GM23338 (cell line): ENCODE data around the gene SEMA4D. TPM values are rescaled to one million over a fixed set of nuclear protein-coding genes. Genes with fewer than 3 reads are reported as not detected.

ENCODE experiments used
- ATAC-seq: fragments of 200-7000 bp; cut with Tn5 transposase; 3 replicates; pipeline ENCODE4 v1.9.1; 2020
- DNase-seq: peaks from one replicate; pipeline ENCODE4 v3.0.0-alpha.2; 2015; ENCODE audit warnings: low spot score
- H2AFZ ChIP-seq: fragments of 200-600 bp; sonication (generic); 2 replicates; pipeline ENCODE4 v1.8.0; 2016; ENCODE audit warnings: antibody characterized with exemption, mild to moderate bottlenecking, moderate library complexity
- H3F3A ChIP-seq: fragments of 200-600 bp; sonication (generic); replicated peaks from 2 replicates; pipeline ENCODE4 v1.8.0; 2017; ENCODE audit warnings: antibody characterized with exemption, mixed run types, low read depth
- H3K27ac ChIP-seq: fragments of 200-600 bp; sonication (generic); 2 replicates; pipeline ENCODE4 v1.6.1; 2016; ENCODE audit warnings: low read depth
- H3K27me3 ChIP-seq: fragments of 200-600 bp; sonication (generic); 2 replicates; pipeline ENCODE4 v1.8.0; 2016; ENCODE audit warnings: mild to moderate bottlenecking, mixed run types, moderate library complexity; ENCODE audit not compliant: insufficient read depth
- H3K36me3 ChIP-seq: fragments of 200-600 bp; sonication (generic); 2 replicates; pipeline ENCODE4 v1.8.0; 2016; ENCODE audit warnings: mild to moderate bottlenecking; ENCODE audit not compliant: insufficient read depth
- H3K4me1 ChIP-seq: fragments of 200-600 bp; sonication (generic); 2 replicates; pipeline ENCODE4 v1.8.0; 2016; ENCODE audit warnings: mild to moderate bottlenecking, moderate library complexity; ENCODE audit not compliant: insufficient read depth
- H3K4me2 ChIP-seq: fragments of 200-600 bp; sonication (generic); 2 replicates; pipeline ENCODE4 v1.7.1; 2017; ENCODE audit warnings: mixed run types
- H3K4me3 ChIP-seq: fragments of 200-600 bp; sonication (generic); 2 replicates; pipeline ENCODE4 v1.6.1; 2016; ENCODE audit warnings: mixed run types
- H3K79me2 ChIP-seq: fragments of 200-600 bp; sonication (generic); replicated peaks from 2 replicates; pipeline ENCODE4 v1.8.0; 2017; ENCODE audit warnings: mild to moderate bottlenecking; ENCODE audit not compliant: insufficient read depth
- H3K9me2 ChIP-seq: fragments of 200-600 bp; sonication (generic); 2 replicates; pipeline ENCODE4 v1.8.0; 2017; ENCODE audit not compliant: insufficient read depth
- H4K20me1 ChIP-seq: fragments of 200-600 bp; sonication (generic); replicated peaks from 2 replicates; pipeline ENCODE4 v1.8.0; 2017; ENCODE audit warnings: mild to moderate bottlenecking; ENCODE audit not compliant: insufficient read depth
- H3K27ac Mint-ChIP-seq: 2 replicates; pipeline ENCODE4 v1.8.0; 2020; ENCODE audit warnings: inconsistent platforms, mild to moderate bottlenecking, moderate library complexity, mixed read lengths
- H3K27me3 Mint-ChIP-seq: 3 replicates; pipeline ENCODE4 v1.8.0; 2022; ENCODE audit warnings: low read depth, mild to moderate bottlenecking, moderate library complexity, mixed read lengths, inconsistent platforms; ENCODE audit not compliant: insufficient read depth, poor library complexity
- H3K36me3 Mint-ChIP-seq: 3 replicates; pipeline ENCODE4 v1.8.0; 2021; ENCODE audit warnings: low read depth, mild to moderate bottlenecking, inconsistent platforms, moderate library complexity, mixed read lengths
- H3K4me1 Mint-ChIP-seq: 3 replicates; pipeline ENCODE4 v1.8.0; 2020; ENCODE audit warnings: mild to moderate bottlenecking, inconsistent platforms, mixed read lengths
- H3K4me3 Mint-ChIP-seq: 3 replicates; pipeline ENCODE4 v1.8.0; 2021; ENCODE audit warnings: moderate library complexity, mild to moderate bottlenecking, inconsistent platforms, mixed read lengths
- H3K9me3 Mint-ChIP-seq: 3 replicates; pipeline ENCODE4 v1.8.0; 2020; ENCODE audit warnings: moderate library complexity, mild to moderate bottlenecking, inconsistent platforms, mixed read lengths
- CREB1 ChIP-seq: fragments of 250-450 bp; sonication (Bioruptor Pico); IDR thresholded peaks from 2 replicates; pipeline ENCODE4 v1.5.0; 2020; ENCODE audit warnings: low read depth, mild to moderate bottlenecking, moderate library complexity
- EZH2 ChIP-seq: fragments of 200-600 bp; sonication (generic); IDR thresholded peaks from one replicate; pipeline ENCODE4 v1.8.0; 2017; ENCODE audit warnings: antibody characterized with exemption, mild to moderate bottlenecking, low read depth; ENCODE audit not compliant: unreplicated experiment
- EZH2phosphoT487 ChIP-seq: fragments of 200-600 bp; sonication (generic); IDR thresholded peaks from one replicate; pipeline ENCODE4 v1.8.1; 2018; ENCODE audit warnings: antibody characterized with exemption; ENCODE audit not compliant: unreplicated experiment
- NANOG ChIP-seq: IDR thresholded peaks from 2 replicates; pipeline ENCODE4 v1.6.1; 2016; ENCODE audit warnings: antibody characterized with exemption, borderline replicate concordance
- STAT1 ChIP-seq: IDR thresholded peaks from one replicate; pipeline ENCODE4 v1.6.1; 2016; ENCODE audit warnings: antibody characterized with exemption; ENCODE audit not compliant: unreplicated experiment
- ZNF331 ChIP-seq: fragments of 250-450 bp; sonication (Bioruptor Pico); IDR thresholded peaks from 2 replicates; pipeline ENCODE4 v1.5.0; 2020; ENCODE audit warnings: low read depth, mild to moderate bottlenecking, moderate library complexity
- polyA plus RNA-seq: library from polyadenylated mRNA; unstranded; fragments of >200 nt; fragmentation: Nextera tagmentation; extraction: Ambion mirVana; gene quantifications from 2 replicates; pipeline ENCODE4 v1.2.1, GENCODE V29; 2016
- total RNA-seq: library from RNA; depleted of rRNA; stranded (reverse); fragments of >200 nt; shearing (Covaris generic); gene quantifications from 2 replicates; pipeline ENCODE4 v1.2.3, GENCODE V29; 2014
- TF ChIP-seq, protein P1 (sequence below): IDR thresholded peaks from one replicate; pipeline ENCODE4 v1.6.1; 2018; ENCODE audit warnings: antibody characterized with exemption; ENCODE audit not compliant: unreplicated experiment
- TF ChIP-seq, protein P2 (sequence below): IDR thresholded peaks from 2 replicates; pipeline ENCODE4 v1.6.1; 2016; ENCODE audit warnings: antibody characterized with exemption
- TF ChIP-seq, protein P3 (sequence below): fragments of 250-450 bp; sonication (Bioruptor Pico); IDR thresholded peaks from 2 replicates; pipeline ENCODE4 v1.5.0; 2020; ENCODE audit warnings: mild to moderate bottlenecking, moderate library complexity

The SEMA4D gene
- total and polyA plus RNA-seq, 2 experiments from 2014 or later = 19.3 to 63.0 TPM

DNA sequence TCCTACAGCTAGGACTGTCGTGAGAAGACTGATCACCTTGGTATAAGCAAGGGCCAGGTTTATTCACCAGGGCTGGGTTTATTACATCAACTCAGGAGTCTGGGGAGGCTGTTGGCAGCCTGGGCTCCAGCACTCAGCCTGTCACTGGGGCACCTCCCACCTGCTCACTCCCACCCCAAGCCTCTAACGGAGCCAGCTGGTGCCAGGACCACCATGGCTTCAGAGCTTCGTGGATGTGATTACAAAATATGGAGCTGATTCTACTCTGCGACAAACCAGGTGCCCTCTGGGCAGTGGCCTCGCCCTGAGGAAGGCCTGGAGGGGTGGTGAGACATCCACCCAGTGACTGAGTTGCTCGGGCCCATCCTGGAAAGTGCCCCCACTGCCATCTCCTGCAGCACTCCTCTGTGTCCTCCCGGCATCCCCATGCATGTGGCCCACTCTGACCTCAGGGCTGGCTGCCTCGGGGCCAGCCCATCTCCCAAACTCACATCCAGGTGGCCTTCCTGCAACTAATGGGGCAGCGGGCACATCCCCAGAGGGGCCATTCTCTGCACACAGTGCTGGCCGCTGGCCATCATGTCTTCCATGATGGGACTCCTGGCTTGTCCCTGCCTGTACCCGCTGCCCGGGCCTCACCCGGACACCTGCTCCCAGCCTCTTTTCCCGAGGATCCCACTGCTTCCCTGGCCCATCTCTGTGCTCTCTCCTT, 130.0 kb downstream of the SEMA4D start:
- TF ChIP-seq CREB1 (CRISPR knock-in tag) (no peak), EZH2phosphoT487 (no peak), EZH2 (no peak), NANOG (no peak), ZNF331 (CRISPR knock-in tag) (no peak), STAT1 (no peak)
- TF ChIP-seq, protein P1, sequence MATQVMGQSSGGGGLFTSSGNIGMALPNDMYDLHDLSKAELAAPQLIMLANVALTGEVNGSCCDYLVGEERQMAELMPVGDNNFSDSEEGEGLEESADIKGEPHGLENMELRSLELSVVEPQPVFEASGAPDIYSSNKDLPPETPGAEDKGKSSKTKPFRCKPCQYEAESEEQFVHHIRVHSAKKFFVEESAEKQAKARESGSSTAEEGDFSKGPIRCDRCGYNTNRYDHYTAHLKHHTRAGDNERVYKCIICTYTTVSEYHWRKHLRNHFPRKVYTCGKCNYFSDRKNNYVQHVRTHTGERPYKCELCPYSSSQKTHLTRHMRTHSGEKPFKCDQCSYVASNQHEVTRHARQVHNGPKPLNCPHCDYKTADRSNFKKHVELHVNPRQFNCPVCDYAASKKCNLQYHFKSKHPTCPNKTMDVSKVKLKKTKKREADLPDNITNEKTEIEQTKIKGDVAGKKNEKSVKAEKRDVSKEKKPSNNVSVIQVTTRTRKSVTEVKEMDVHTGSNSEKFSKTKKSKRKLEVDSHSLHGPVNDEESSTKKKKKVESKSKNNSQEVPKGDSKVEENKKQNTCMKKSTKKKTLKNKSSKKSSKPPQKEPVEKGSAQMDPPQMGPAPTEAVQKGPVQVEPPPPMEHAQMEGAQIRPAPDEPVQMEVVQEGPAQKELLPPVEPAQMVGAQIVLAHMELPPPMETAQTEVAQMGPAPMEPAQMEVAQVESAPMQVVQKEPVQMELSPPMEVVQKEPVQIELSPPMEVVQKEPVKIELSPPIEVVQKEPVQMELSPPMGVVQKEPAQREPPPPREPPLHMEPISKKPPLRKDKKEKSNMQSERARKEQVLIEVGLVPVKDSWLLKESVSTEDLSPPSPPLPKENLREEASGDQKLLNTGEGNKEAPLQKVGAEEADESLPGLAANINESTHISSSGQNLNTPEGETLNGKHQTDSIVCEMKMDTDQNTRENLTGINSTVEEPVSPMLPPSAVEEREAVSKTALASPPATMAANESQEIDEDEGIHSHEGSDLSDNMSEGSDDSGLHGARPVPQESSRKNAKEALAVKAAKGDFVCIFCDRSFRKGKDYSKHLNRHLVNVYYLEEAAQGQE = no peak
- TF ChIP-seq, protein P2, sequence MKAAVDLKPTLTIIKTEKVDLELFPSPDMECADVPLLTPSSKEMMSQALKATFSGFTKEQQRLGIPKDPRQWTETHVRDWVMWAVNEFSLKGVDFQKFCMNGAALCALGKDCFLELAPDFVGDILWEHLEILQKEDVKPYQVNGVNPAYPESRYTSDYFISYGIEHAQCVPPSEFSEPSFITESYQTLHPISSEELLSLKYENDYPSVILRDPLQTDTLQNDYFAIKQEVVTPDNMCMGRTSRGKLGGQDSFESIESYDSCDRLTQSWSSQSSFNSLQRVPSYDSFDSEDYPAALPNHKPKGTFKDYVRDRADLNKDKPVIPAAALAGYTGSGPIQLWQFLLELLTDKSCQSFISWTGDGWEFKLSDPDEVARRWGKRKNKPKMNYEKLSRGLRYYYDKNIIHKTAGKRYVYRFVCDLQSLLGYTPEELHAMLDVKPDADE = no peak
- H4K20me1 ChIP-seq = no peaks in the 10 kb centered on the region
- no peak overlapping the region for H3K4me3 ChIP-seq
- no peaks in the 10 kb centered on the region for H3K27me3 ChIP-seq
- no peaks in the 10 kb centered on the region for H3K79me2 ChIP-seq
- H3K27ac Mint-ChIP-seq = no peak overlapping the region
- no peak overlapping the region for H3K4me2 ChIP-seq
- no peaks in the 10 kb centered on the region for H3K4me1 ChIP-seq
- H3F3A ChIP-seq = no peaks in the 10 kb centered on the region
- no peaks in the 10 kb centered on the region for H3K36me3 Mint-ChIP-seq
- H3K4me3 Mint-ChIP-seq = no peak overlapping the region
- H3K36me3 ChIP-seq = no peaks in the 10 kb centered on the region; the same call in 1 of the 2 replicates
- H3K27ac ChIP-seq = no peak overlapping the region
- peaks cover 2% of the 10 kb centered on the region for H3K27me3 Mint-ChIP-seq
- DNase-seq = no peak
- no peaks in the 10 kb centered on the region for H3K4me1 Mint-ChIP-seq
- no peak for ATAC-seq
- no peaks in the 10 kb centered on the region for H3K9me3 Mint-ChIP-seq
- H2AFZ ChIP-seq = no peak overlapping the region
- no peaks in the 10 kb centered on the region for H3K9me2 ChIP-seq

DNA sequence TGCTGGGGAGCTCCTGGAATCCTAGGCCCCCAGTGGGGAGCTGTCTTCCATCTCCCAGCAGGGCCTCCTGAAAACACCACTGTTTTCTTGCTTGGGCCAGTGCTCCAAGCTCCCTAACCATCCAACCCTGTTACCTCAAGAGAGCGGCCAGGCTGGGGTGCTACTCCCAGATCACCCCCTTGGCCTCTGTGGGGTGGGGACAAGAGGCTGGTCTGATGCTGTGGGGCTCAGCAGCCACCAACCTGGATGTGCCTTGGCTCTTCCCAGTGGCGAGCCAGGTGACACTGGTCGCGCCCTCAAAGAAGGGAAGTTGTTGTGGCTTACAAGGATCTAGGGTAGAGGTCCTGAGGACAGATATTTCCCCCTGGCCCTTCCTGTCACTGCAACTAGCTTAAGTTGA, 130.6 kb downstream of the SEMA4D start:
- no peaks in the 10 kb centered on the region for H3F3A ChIP-seq
- Mint-ChIP-seq H3K36me3 (peaks cover 1% of the 10 kb centered on the region; the same call in 2 of the 3 replicates), H3K4me3 (no peak overlapping the region), H3K4me1 (no peaks in the 10 kb centered on the region), H3K9me3 (no peaks in the 10 kb centered on the region), H3K27me3 (peaks cover 2% of the 10 kb centered on the region), H3K27ac (no peak overlapping the region)
- H4K20me1 ChIP-seq = no peaks in the 10 kb centered on the region
- no peaks in the 10 kb centered on the region for H3K27me3 ChIP-seq
- no peak for DNase-seq
- no peak overlapping the region for H3K4me3 ChIP-seq
- H2AFZ ChIP-seq = no peak overlapping the region
- no peaks in the 10 kb centered on the region; the same call in 1 of the 2 replicates for H3K36me3 ChIP-seq
- H3K27ac ChIP-seq = no peak overlapping the region
- no peaks in the 10 kb centered on the region for H3K79me2 ChIP-seq
- no peak overlapping the region for H3K4me2 ChIP-seq
- H3K9me2 ChIP-seq = no peaks in the 10 kb centered on the region
- ATAC-seq = no peak
- no peaks in the 10 kb centered on the region for H3K4me1 ChIP-seq
- TF ChIP-seq NANOG (no peak), CREB1 (CRISPR knock-in tag) (no peak), EZH2 (no peak)
- TF ChIP-seq, protein P3, sequence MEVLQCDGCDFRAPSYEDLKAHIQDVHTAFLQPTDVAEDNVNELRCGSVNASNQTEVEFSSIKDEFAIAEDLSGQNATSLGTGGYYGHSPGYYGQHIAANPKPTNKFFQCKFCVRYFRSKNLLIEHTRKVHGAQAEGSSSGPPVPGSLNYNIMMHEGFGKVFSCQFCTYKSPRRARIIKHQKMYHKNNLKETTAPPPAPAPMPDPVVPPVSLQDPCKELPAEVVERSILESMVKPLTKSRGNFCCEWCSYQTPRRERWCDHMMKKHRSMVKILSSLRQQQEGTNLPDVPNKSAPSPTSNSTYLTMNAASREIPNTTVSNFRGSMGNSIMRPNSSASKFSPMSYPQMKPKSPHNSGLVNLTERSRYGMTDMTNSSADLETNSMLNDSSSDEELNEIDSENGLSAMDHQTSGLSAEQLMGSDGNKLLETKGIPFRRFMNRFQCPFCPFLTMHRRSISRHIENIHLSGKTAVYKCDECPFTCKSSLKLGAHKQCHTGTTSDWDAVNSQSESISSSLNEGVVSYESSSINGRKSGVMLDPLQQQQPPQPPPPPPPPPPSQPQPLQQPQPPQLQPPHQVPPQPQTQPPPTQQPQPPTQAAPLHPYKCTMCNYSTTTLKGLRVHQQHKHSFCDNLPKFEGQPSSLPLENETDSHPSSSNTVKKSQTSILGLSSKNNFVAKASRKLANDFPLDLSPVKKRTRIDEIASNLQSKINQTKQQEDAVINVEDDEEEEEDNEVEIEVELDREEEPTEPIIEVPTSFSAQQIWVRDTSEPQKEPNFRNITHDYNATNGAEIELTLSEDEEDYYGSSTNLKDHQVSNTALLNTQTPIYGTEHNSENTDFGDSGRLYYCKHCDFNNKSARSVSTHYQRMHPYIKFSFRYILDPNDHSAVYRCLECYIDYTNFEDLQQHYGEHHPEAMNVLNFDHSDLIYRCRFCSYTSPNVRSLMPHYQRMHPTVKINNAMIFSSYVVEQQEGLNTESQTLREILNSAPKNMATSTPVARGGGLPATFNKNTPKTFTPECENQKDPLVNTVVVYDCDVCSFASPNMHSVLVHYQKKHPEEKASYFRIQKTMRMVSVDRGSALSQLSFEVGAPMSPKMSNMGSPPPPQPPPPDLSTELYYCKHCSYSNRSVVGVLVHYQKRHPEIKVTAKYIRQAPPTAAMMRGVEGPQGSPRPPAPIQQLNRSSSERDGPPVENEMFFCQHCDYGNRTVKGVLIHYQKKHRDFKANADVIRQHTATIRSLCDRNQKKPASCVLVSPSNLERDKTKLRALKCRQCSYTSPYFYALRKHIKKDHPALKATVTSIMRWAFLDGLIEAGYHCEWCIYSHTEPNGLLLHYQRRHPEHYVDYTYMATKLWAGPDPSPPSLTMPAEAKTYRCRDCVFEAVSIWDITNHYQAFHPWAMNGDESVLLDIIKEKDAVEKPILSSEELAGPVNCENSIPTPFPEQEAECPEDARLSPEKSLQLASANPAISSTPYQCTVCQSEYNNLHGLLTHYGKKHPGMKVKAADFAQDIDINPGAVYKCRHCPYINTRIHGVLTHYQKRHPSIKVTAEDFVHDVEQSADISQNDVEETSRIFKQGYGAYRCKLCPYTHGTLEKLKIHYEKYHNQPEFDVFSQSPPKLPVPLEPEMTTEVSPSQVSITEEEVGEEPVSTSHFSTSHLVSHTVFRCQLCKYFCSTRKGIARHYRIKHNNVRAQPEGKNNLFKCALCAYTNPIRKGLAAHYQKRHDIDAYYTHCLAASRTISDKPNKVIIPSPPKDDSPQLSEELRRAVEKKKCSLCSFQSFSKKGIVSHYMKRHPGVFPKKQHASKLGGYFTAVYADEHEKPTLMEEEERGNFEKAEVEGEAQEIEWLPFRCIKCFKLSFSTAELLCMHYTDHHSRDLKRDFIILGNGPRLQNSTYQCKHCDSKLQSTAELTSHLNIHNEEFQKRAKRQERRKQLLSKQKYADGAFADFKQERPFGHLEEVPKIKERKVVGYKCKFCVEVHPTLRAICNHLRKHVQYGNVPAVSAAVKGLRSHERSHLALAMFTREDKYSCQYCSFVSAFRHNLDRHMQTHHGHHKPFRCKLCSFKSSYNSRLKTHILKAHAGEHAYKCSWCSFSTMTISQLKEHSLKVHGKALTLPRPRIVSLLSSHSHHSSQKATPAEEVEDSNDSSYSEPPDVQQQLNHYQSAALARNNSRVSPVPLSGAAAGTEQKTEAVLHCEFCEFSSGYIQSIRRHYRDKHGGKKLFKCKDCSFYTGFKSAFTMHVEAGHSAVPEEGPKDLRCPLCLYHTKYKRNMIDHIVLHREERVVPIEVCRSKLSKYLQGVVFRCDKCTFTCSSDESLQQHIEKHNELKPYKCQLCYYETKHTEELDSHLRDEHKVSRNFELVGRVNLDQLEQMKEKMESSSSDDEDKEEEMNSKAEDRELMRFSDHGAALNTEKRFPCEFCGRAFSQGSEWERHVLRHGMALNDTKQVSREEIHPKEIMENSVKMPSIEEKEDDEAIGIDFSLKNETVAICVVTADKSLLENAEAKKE = no peak
